ENCODE results near the gene LMX1A. TPM values are rescaled to one million over a fixed set of nuclear protein-coding genes. Genes with fewer than 3 reads are reported as not detected.

LMX1A gene
- total RNA-seq, 6 experiments from 2014 or later = 0.14 TPM; not detected in 5

GRCh38 chr1:165339164-165339563, 17.4 kb downstream of the LMX1A start:
- Histone ChIP-seq H3K9me3 (no peaks in the 10 kb centered on the region), H3K36me3 (no peaks in the 10 kb centered on the region), H3K4me1 (no peaks in the 10 kb centered on the region), H3K27me3 (no peaks in the 10 kb centered on the region), H3K27ac (no peak overlapping the region), H3K4me3 (no peak overlapping the region)
- ATAC-seq (no peak), DNase-seq (no peak)
- TF ChIP-seq POLR2A (IDR thresholded peaks at IDR 0.05) (no peak), CTCF (IDR thresholded peaks at IDR 0.05) (no peak)
- intact Hi-C loops (cut with DNase I) = no loop called here
- WGBS (ENCODE audit: insufficient coverage, low coverage, low lambda C conversion rate, missing lambda C conversion rate) = 79% methylated on average over 4 of the region's 5 CpGs

GRCh38 chr1:165330483-165330882, 26.0 kb downstream of the LMX1A start:
- Histone ChIP-seq H3K36me3 (no peaks in the 10 kb centered on the region), H3K27ac (no peak overlapping the region), H3K4me1 (no peaks in the 10 kb centered on the region), H3K27me3 (no peaks in the 10 kb centered on the region), H3K4me3 (no peak overlapping the region), H3K9me3 (no peaks in the 10 kb centered on the region)
- intact Hi-C loops (cut with DNase I) = no loop called here
- TF ChIP-seq POLR2A (IDR thresholded peaks at IDR 0.05) = no peak
- no peak for TF ChIP-seq CTCF (IDR thresholded peaks at IDR 0.05)
- DNase-seq = no peak
- ATAC-seq = no peak
- 59% methylated on average over 3 of the region's 3 CpGs for WGBS (ENCODE audit: insufficient coverage, low coverage, low lambda C conversion rate, missing lambda C conversion rate)

GRCh38 chr1:165329104-165329503, 27.4 kb downstream of the LMX1A start:
- Histone ChIP-seq H3K27me3 (no peaks in the 10 kb centered on the region), H3K27ac (no peak overlapping the region), H3K36me3 (no peaks in the 10 kb centered on the region), H3K9me3 (no peaks in the 10 kb centered on the region), H3K4me1 (no peaks in the 10 kb centered on the region), H3K4me3 (no peak overlapping the region)
- DNase-seq = no peak
- TF ChIP-seq POLR2A (IDR thresholded peaks at IDR 0.05) (no peak), CTCF (IDR thresholded peaks at IDR 0.05) (no peak)
- ATAC-seq = no peak
- 68% methylated on average over 2 of the region's 5 CpGs for WGBS (ENCODE audit: insufficient coverage, low coverage, low lambda C conversion rate, missing lambda C conversion rate)
- intact Hi-C loops (cut with DNase I) = no loop called here

- no peak for TF ChIP-seq CTCF (IDR thresholded peaks at IDR 0.05)
- TF ChIP-seq POLR2A (IDR thresholded peaks at IDR 0.05) = no peak
- WGBS (ENCODE audit: insufficient coverage, low coverage, low lambda C conversion rate, missing lambda C conversion rate) = 67% methylated on average over 1 of the region's 3 CpGs
These were observed 28.4 kb downstream of the LMX1A start for GRCh38 chr1:165328136-165328535.

GRCh38 chr1:165327538-165327937, 29.0 kb downstream of the LMX1A start:
- no peak overlapping the region for H3K4me3 ChIP-seq
- WGBS (ENCODE audit: insufficient coverage, low coverage, low lambda C conversion rate, missing lambda C conversion rate) = 56% methylated on average over 2 of the region's 2 CpGs
- no peaks in the 10 kb centered on the region for H3K9me3 ChIP-seq
- H3K4me1 ChIP-seq = no peaks in the 10 kb centered on the region
- intact Hi-C loops (cut with DNase I) = no loop called here
- H3K27me3 ChIP-seq = no peaks in the 10 kb centered on the region
- H3K36me3 ChIP-seq = no peaks in the 10 kb centered on the region
- ATAC-seq (no peak), DNase-seq (no peak)
- no peak for TF ChIP-seq CTCF (IDR thresholded peaks at IDR 0.05)
- no peak for TF ChIP-seq POLR2A (IDR thresholded peaks at IDR 0.05)
- H3K27ac ChIP-seq = no peak overlapping the region

More at GRCh38 chr1:165328136-165328535, 28.4 kb downstream of the LMX1A start:
- Histone ChIP-seq H3K4me1 (no peaks in the 10 kb centered on the region), H3K36me3 (no peaks in the 10 kb centered on the region), H3K27ac (no peak overlapping the region), H3K4me3 (no peak overlapping the region), H3K9me3 (no peaks in the 10 kb centered on the region), H3K27me3 (no peaks in the 10 kb centered on the region)
- no peak for ATAC-seq
- intact Hi-C loops (cut with DNase I) = no loop called here
- no peak for DNase-seq

Data from right lobe of liver (tissue), 6 donors.